SK-N-SH (cell line): ENCODE measurements around the gene ACOT8. TPM values are rescaled to one million over a fixed set of nuclear protein-coding genes. Genes with fewer than 3 reads are reported as not detected.
A peak's percentile ranks its signal among the peaks of the same experiment; 100 is the strongest.

Source experiments
- CTCF ChIA-PET: fragments of 300-600, 350-600 bp; formaldehyde crosslinking; extraction: SDS; loops from one replicate; lab custom pipeline; 2021; lab: Yijun Ruan, JAX
- POLR2A ChIA-PET: fragments of 350-600 bp; sonication (Branson Sonifier 250); formaldehyde crosslinking; extraction: SDS; loops from one replicate; lab custom pipeline; 2020; ENCODE audit warnings: antibody characterized with exemption, inconsistent platforms; lab: Yijun Ruan, JAX
- DNase-seq: peaks from one replicate; pipeline ENCODE4 v3.0.0; 2012
- H2AFZ ChIP-seq: fragments of 200-600 bp; sonication (generic); 2 replicates; pipeline ENCODE4 v1.8.1; 2016; ENCODE audit warnings: antibody characterized with exemption, mild to moderate bottlenecking, low read depth
- H3F3A ChIP-seq: fragments of 200-600 bp; sonication (generic); replicated peaks from 2 replicates; pipeline ENCODE3; 2016; ENCODE audit warnings: antibody characterized with exemption, mild to moderate bottlenecking; ENCODE audit not compliant: insufficient read depth
- H3K27ac ChIP-seq, 2 experiments: fragments of 200-500 bp in 1 of 2; fragments of 200-600 bp in 1 of 2; sonication (Bioruptor generic) in 1 of 2; sonication (generic), shearing (Covaris generic) in 1 of 2; 2 replicates each; pipeline versions ENCODE4 v1.5.1 to v1.6.1; 2014 to 2016; ENCODE audit warnings: low read depth in 2 of 2, inconsistent platforms in 1 of 2, low read length in 1 of 2, mild to moderate bottlenecking in 1 of 2, mixed read lengths in 1 of 2
- H3K27me3 ChIP-seq: fragments of 200-600 bp; sonication (generic), shearing (Covaris generic); 2 replicates; pipeline ENCODE4 v1.6.1; 2016; ENCODE audit warnings: mixed run types; ENCODE audit not compliant: insufficient read depth
- H3K36me3 ChIP-seq, 2 experiments: fragments of 200-500 bp in 1 of 2; fragments of 200-600 bp in 1 of 2; sonication (Bioruptor generic) in 1 of 2; sonication (generic) in 1 of 2; replicated peaks in 1 of 2; 2 replicates each; pipeline versions ENCODE3 to v1.5.1; 2014 to 2016; ENCODE audit warnings: low read length in 1 of 2, mild to moderate bottlenecking in 1 of 2; ENCODE audit not compliant: insufficient read depth in 2 of 2, control insufficient read depth in 1 of 2
- H3K4me1 ChIP-seq, 2 experiments: fragments of 200-500 bp in 1 of 2; fragments of 200-600 bp in 1 of 2; sonication (Bioruptor generic) in 1 of 2; sonication (generic), shearing (Covaris generic) in 1 of 2; 2 replicates each; pipeline versions ENCODE4 v1.5.1 to v1.6.1; 2014 to 2016; ENCODE audit warnings: low read depth in 1 of 2, low read length in 1 of 2, mixed run types in 1 of 2; ENCODE audit not compliant: insufficient read depth in 2 of 2, control insufficient read depth in 1 of 2
- H3K4me2 ChIP-seq: fragments of 200-600 bp; sonication (generic), shearing (Covaris generic); 2 replicates; pipeline ENCODE4 v1.6.1; 2017; ENCODE audit warnings: mixed run types
- H3K4me3 ChIP-seq, 2 experiments: fragments of 200-500 bp in 1 of 2; fragments of 200-600 bp in 1 of 2; sonication (Bioruptor generic) in 1 of 2; sonication (generic), shearing (Covaris generic) in 1 of 2; 2 replicates each; pipeline versions ENCODE4 v1.5.1 to v1.8.1; 2014 to 2016; ENCODE audit warnings: low read depth in 2 of 2, inconsistent platforms in 1 of 2, low read length in 1 of 2, mild to moderate bottlenecking in 1 of 2, mixed read lengths in 1 of 2, moderate library complexity in 1 of 2
- H3K79me2 ChIP-seq: fragments of 200-600 bp; sonication (generic); 2 replicates; pipeline ENCODE4 v1.8.1; 2017; ENCODE audit warnings: mild to moderate bottlenecking; ENCODE audit not compliant: insufficient read depth
- H3K9ac ChIP-seq: fragments of 200-600 bp; sonication (generic); 2 replicates; pipeline ENCODE4 v1.6.1; 2017; ENCODE audit warnings: mixed run types
- H3K9me2 ChIP-seq: fragments of 200-600 bp; sonication (generic); 2 replicates; pipeline ENCODE4 v1.6.1; 2017; ENCODE audit warnings: mixed run types
- H3K9me3 ChIP-seq: fragments of 200-600 bp; sonication (generic); 2 replicates; pipeline ENCODE4 v1.6.1; 2017; ENCODE audit warnings: mixed run types, mild to moderate bottlenecking, moderate library complexity
- H4K20me1 ChIP-seq: fragments of 200-600 bp; sonication (generic); 2 replicates; pipeline ENCODE4 v1.6.1; 2017; ENCODE audit warnings: mild to moderate bottlenecking, mixed run types; ENCODE audit not compliant: insufficient read depth
- ELF1 ChIP-seq: IDR thresholded peaks from 2 replicates; pipeline ENCODE4 v1.4.0; 2012
- EZH2phosphoT487 ChIP-seq: fragments of 200-600 bp; sonication (generic); IDR thresholded peaks from 2 replicates; pipeline ENCODE4 v1.6.1; 2017; ENCODE audit warnings: low read depth, mixed run types, mild to moderate bottlenecking, antibody characterized with exemption, moderate library complexity, borderline replicate concordance
- FOXJ3 ChIP-seq: sonication (generic); formaldehyde crosslinking; IDR thresholded peaks from 2 replicates; pipeline ENCODE4 v1.5.1; 2020; ENCODE audit warnings: mild to moderate bottlenecking, missing genetic modification reagents
- MAX ChIP-seq: IDR thresholded peaks from 2 replicates; pipeline ENCODE4 v1.4.0; 2012; ENCODE audit warnings: low read depth
- NFIC ChIP-seq: IDR thresholded peaks from 2 replicates; pipeline ENCODE4 v1.4.0; 2012; ENCODE audit warnings: borderline replicate concordance
- PBX3 ChIP-seq: IDR thresholded peaks from 2 replicates; pipeline ENCODE4; 2012
- RCOR1 ChIP-seq: fragments of 150-350 bp; IDR thresholded peaks from 2 replicates; pipeline ENCODE4 v1.6.1; 2017; ENCODE audit warnings: antibody characterized with exemption, low read length
- RFX5 ChIP-seq: IDR thresholded peaks from 2 replicates; pipeline ENCODE4 v1.6.1; 2012; ENCODE audit warnings: mild to moderate bottlenecking, improper control_type of control experiment, low read length
- RXRA ChIP-seq: IDR thresholded peaks from 2 replicates; pipeline ENCODE4 v1.4.0; 2012; ENCODE audit warnings: low read depth, mild to moderate bottlenecking, borderline replicate concordance
- SMC3 ChIP-seq: IDR thresholded peaks from 2 replicates; pipeline ENCODE4 v1.6.1; 2012; ENCODE audit warnings: low read depth, low read length, improper control_type of control experiment
- TAF1 ChIP-seq: IDR thresholded peaks from 2 replicates; pipeline ENCODE4 v1.6.1; 2012; ENCODE audit warnings: low read depth, mild to moderate bottlenecking, low read length, moderate library complexity, borderline replicate concordance
- TEAD4 ChIP-seq: IDR thresholded peaks from 2 replicates; pipeline ENCODE4 v1.4.0; 2012; ENCODE audit warnings: mild to moderate bottlenecking, borderline replicate concordance; ENCODE audit not compliant: insufficient read depth
- USF1 ChIP-seq: IDR thresholded peaks from 2 replicates; pipeline ENCODE4 v1.4.0; 2012; ENCODE audit warnings: low read depth, borderline replicate concordance
- YY1 ChIP-seq: IDR thresholded peaks from 2 replicates; pipeline ENCODE4 v1.4.0; 2012; ENCODE audit warnings: low read depth, mild to moderate bottlenecking
- WGBS: methylation state at CpG from one replicate; pipeline ENCODE4 v1.1.6; 2017; ENCODE audit warnings: low lambda C conversion rate; 5-methylcytosine and 5-hydroxymethylcytosine counted together
- polyA plus RNA-seq, 3 experiments: library from polyadenylated mRNA; depleted of rRNA; stranded (reverse); fragments of >200 nt; gene quantifications; 2 replicates each; pipeline ENCODE4 v1.2.3, GENCODE V29; 2012
- TF ChIP-seq, protein P1 (sequence below): IDR thresholded peaks from 2 replicates; pipeline ENCODE4 v1.4.0; 2012; ENCODE audit warnings: low read depth, borderline replicate concordance

ACOT8 gene
- polyA plus RNA-seq, 1 of the 3 experiments (the other 2 are of a cell fraction): 48.4 TPM

DNA sequence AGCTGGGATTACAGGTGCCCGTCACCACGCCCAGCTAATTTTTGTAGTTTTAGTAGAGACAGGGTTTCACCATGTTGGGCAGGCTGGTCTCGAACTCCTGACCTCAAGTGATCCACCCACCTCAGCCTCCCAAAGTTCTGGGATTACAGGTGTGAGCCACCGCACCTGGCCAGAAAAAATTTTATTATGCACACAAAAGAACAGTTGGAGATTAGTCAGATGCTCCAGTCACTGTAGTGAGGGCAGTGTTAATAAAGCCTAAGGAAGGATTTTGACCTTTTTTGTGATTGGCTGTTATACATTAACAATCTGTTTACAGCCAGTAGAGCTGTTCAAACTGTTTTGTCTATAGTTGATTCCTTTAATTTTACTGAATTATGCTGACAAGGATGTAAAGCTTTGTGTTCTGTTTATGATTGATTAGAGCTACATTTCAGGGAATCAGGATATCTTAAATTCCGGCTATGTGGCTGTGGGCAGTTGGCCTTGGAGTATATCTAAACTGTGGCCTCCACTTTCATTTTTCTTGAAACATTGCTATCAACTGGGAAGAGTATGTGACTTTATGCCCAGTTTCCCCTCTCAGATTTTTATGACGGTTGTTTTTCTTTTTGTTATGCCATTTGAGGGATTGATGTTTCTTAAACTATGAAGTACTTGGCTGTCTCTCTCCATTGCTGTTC lies 10.1 kb upstream of the ACOT8 start:
- Histone ChIP-seq H3K9me3 (no peaks in the 10 kb centered on the region), H3K4me2 (0 out of 2 replicates have a peak overlapping the region, but pooled peaks have one; percentile 34), H3K4me3 (no peak overlapping the region), H3K79me2 (no peaks in the 10 kb centered on the region), H3K36me3 (no peaks in the 10 kb centered on the region), H3F3A (peaks cover 8% of the 10 kb centered on the region), H4K20me1 (no peaks in the 10 kb centered on the region), H3K9me2 (no peaks in the 10 kb centered on the region), H2AFZ (no peak overlapping the region), H3K4me1 (peaks cover 0 to 8% of the 10 kb centered on the region in 2 experiments; a peak in 1 of 4 replicates)
- 94% methylated on average over 6 of the region's 6 CpGs for WGBS
- CTCF ChIA-PET: interaction anchor here (1.4 kb wide), 1 partner anchor 23 kb away, joined by 4 read pairs; no protein-coding TSS in a partner anchor
- POLR2A ChIA-PET: interaction anchor here (0.6 kb wide), 1 partner anchor 696 kb away, joined by 3 read pairs; no protein-coding TSS in a partner anchor
- TF ChIP-seq EZH2phosphoT487: no peak
- no peak for TF ChIP-seq TAF1
- TF ChIP-seq SMC3: no peak
- TF ChIP-seq MAX: no peak
- no peak for TF ChIP-seq RXRA
- no peak for TF ChIP-seq ELF1
- no peak for TF ChIP-seq USF1
- no peak for TF ChIP-seq RFX5
- TF ChIP-seq TEAD4: no peak
- TF ChIP-seq PBX3: no peak
- TF ChIP-seq, protein P1, sequence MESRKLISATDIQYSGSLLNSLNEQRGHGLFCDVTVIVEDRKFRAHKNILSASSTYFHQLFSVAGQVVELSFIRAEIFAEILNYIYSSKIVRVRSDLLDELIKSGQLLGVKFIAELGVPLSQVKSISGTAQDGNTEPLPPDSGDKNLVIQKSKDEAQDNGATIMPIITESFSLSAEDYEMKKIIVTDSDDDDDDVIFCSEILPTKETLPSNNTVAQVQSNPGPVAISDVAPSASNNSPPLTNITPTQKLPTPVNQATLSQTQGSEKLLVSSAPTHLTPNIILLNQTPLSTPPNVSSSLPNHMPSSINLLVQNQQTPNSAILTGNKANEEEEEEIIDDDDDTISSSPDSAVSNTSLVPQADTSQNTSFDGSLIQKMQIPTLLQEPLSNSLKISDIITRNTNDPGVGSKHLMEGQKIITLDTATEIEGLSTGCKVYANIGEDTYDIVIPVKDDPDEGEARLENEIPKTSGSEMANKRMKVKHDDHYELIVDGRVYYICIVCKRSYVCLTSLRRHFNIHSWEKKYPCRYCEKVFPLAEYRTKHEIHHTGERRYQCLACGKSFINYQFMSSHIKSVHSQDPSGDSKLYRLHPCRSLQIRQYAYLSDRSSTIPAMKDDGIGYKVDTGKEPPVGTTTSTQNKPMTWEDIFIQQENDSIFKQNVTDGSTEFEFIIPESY: no peak
- no peak for TF ChIP-seq YY1
- no peak for TF ChIP-seq FOXJ3 (CRISPR knock-in tag)
- TF ChIP-seq RCOR1: no peak
- no peak for TF ChIP-seq NFIC
- TF ChIP-seq, all 33 proteins: peak for 0
- no peak for DNase-seq
- Histone ChIP-seq H3K9ac (peak overlapping the region; percentile 50), H3K27ac (peak overlapping the region in 1 of 2 experiments; percentile 83; a peak in 2 of 4 replicates), H3K27me3 (no peaks in the 10 kb centered on the region)
